Measurements from ENCODE around the gene MRPS9. TPM values are rescaled to one million over a fixed set of nuclear protein-coding genes. Genes with fewer than 3 reads are reported as not detected.

The MRPS9 gene
- total and polyA plus RNA-seq, 2 experiments from 2014 or later: 12.8 to 22.2 TPM

- Histone ChIP-seq H3K4me2 (ENCODE audit: unreplicated experiment) (no peak overlapping the region), H3K4me1 (ENCODE audit: insufficient read depth) (peaks cover 5% of the 10 kb centered on the region; the same call in 1 of the 2 replicates), H4K20me1 (ENCODE audit: insufficient read depth) (no peaks in the 10 kb centered on the region), H3K4me3 (no peak overlapping the region), H3K9ac (no peak overlapping the region), H3F3A (ENCODE audit: insufficient read depth) (no peaks in the 10 kb centered on the region), H3K36me3 (ENCODE audit: low read depth) (no peaks in the 10 kb centered on the region), H3K27ac (no peak overlapping the region), H3K79me2 (ENCODE audit: insufficient read depth) (no peaks in the 10 kb centered on the region), H3K9me3 (ENCODE audit: low read depth) (no peaks in the 10 kb centered on the region), H3K27me3 (replicated peaks; ENCODE audit: insufficient read depth) (peaks cover 49% of the 10 kb centered on the region), H3K9me2 (ENCODE audit: insufficient read depth) (no peaks in the 10 kb centered on the region), H2AFZ (no peak overlapping the region)
- no peak for DNase-seq
- TF ChIP-seq EZH2phosphoT487 (IDR thresholded peaks at IDR 0.05; ENCODE audit: insufficient read depth, low read depth) (no peak), EZH2 (IDR thresholded peaks at IDR 0.05; ENCODE audit: insufficient read depth, poor library complexity, severe bottlenecking) (no peak)
- WGBS, 2 experiments (ENCODE audit: low coverage in 1 of 2, low lambda C conversion rate in 2 of 2, missing lambda C conversion rate in 2 of 2): 54 to 84% methylated on average over 1 of the region's 1 CpG
- in situ Hi-C loops (cut with MboI): no loop called here
Observed at GRCh38 chr2:105140240-105140568, 102.3 kb downstream of the MRPS9 start.

DNA sequence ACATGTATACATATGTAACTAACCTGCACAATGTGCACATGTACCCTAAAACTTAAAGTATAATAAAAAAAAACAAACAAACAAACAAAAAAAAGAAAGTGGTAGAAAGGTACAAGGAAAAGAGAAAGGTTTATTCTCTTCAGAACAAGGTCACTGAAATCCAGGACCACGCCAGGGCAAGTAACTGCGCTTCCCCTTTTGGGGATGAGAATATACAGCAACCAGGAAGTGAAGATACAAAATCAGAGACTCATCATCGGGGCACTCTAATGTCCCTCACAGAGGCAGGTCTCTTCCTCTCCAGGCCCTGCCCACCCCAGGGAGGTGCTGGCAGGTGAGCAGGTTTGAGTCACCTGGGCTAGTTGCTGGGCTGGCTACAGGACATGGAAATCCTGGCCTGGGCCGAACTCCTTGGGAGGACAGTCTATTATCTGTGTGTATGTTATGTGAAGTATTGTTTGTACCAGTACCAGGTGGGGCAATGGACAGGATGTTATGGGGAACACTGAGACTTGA, 103.3 kb downstream of the MRPS9 start:
- Histone ChIP-seq H3K4me1 (ENCODE audit: insufficient read depth) (peaks cover 5% of the 10 kb centered on the region; the same call in 1 of the 2 replicates), H3K4me2 (ENCODE audit: unreplicated experiment) (no peak overlapping the region), H3K9ac (no peak overlapping the region), H3K27me3 (replicated peaks; ENCODE audit: insufficient read depth) (peaks cover 56% of the 10 kb centered on the region), H3K36me3 (ENCODE audit: low read depth) (no peaks in the 10 kb centered on the region), H4K20me1 (ENCODE audit: insufficient read depth) (no peaks in the 10 kb centered on the region), H3F3A (ENCODE audit: insufficient read depth) (no peaks in the 10 kb centered on the region), H3K9me3 (ENCODE audit: low read depth) (no peaks in the 10 kb centered on the region), H3K4me3 (no peak overlapping the region), H3K27ac (no peak overlapping the region), H3K79me2 (ENCODE audit: insufficient read depth) (no peaks in the 10 kb centered on the region), H2AFZ (no peak overlapping the region), H3K9me2 (ENCODE audit: insufficient read depth) (no peaks in the 10 kb centered on the region)
- in situ Hi-C loops (cut with MboI): no loop called here
- DNase-seq: no peak
- WGBS, 2 experiments (ENCODE audit: low coverage in 1 of 2, low lambda C conversion rate in 2 of 2, missing lambda C conversion rate in 2 of 2): 70 to 73% methylated on average over 4 of the region's 4 CpGs
- TF ChIP-seq EZH2phosphoT487 (IDR thresholded peaks at IDR 0.05; ENCODE audit: insufficient read depth, low read depth) (no peak), EZH2 (IDR thresholded peaks at IDR 0.05; ENCODE audit: insufficient read depth, poor library complexity, severe bottlenecking) (no peak)

DNA sequence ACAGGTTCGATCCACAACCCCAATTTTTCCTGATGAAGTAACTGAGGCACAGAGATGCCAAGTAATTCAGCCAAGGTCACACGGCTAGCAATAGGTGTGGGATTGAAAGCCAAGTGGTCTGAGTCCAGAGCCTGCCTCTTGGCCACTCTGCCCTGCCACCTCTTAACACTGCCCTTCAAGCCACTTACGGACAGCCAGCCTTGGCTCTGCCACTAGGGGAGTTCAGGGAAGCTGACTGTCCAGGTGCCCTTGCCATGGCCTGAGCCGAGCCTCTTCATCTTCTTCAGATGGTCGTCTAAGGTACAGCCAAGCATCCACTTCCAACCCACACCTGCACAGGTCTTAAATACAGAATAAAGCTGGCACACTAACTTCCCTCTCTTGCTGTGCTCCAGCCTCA, 104.4 kb downstream of the MRPS9 start:
- H3K36me3 ChIP-seq (ENCODE audit: low read depth): no peaks in the 10 kb centered on the region
- no peak for DNase-seq
- TF ChIP-seq EZH2phosphoT487 (IDR thresholded peaks at IDR 0.05; ENCODE audit: insufficient read depth, low read depth) (no peak), EZH2 (IDR thresholded peaks at IDR 0.05; ENCODE audit: insufficient read depth, poor library complexity, severe bottlenecking) (no peak)
- H3K9ac ChIP-seq: no peak overlapping the region
- in situ Hi-C loops (cut with MboI): no loop called here
- H4K20me1 ChIP-seq (ENCODE audit: insufficient read depth): no peaks in the 10 kb centered on the region
- H3K79me2 ChIP-seq (ENCODE audit: insufficient read depth): no peaks in the 10 kb centered on the region
- H2AFZ ChIP-seq: no peak overlapping the region
- H3K4me3 ChIP-seq: no peak overlapping the region
- no peak overlapping the region for H3K27ac ChIP-seq
- WGBS, 2 experiments (ENCODE audit: low coverage in 1 of 2, low lambda C conversion rate in 2 of 2, missing lambda C conversion rate in 2 of 2): 49 to 66% methylated on average over 5 of the region's 5 CpGs
- H3K4me1 ChIP-seq (ENCODE audit: insufficient read depth): peaks cover 5% of the 10 kb centered on the region; the same call in 1 of the 2 replicates
- no peak overlapping the region for H3K4me2 ChIP-seq (ENCODE audit: unreplicated experiment)
- no peaks in the 10 kb centered on the region for H3F3A ChIP-seq (ENCODE audit: insufficient read depth)
- no peaks in the 10 kb centered on the region for H3K9me2 ChIP-seq (ENCODE audit: insufficient read depth)
- H3K27me3 ChIP-seq (replicated peaks; ENCODE audit: insufficient read depth): peaks cover 52% of the 10 kb centered on the region
- H3K9me3 ChIP-seq (ENCODE audit: low read depth): no peaks in the 10 kb centered on the region

DNA sequence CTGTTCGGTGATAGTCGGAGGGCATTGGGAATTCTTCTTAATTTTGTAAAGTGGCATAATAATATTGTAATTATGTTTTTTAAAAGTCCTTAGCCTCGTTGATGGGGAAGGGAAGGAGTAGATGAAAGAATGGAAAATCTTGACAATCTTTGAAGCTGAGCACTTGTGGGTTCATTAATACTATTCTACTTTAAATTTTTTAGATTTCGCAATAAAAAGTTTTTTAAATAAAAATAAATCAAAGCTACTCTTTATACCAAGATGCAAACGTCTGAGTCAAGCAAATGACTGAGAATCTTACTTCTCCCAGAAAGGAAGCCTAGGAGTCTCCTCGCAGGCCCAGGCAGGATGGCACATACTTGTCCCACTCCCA, 105.2 kb downstream of the MRPS9 start:
- Histone ChIP-seq H4K20me1 (ENCODE audit: insufficient read depth) (no peaks in the 10 kb centered on the region), H3K27me3 (replicated peaks; ENCODE audit: insufficient read depth) (peaks cover 46% of the 10 kb centered on the region), H2AFZ (peak overlapping the region; percentile 62), H3K9me2 (ENCODE audit: insufficient read depth) (no peaks in the 10 kb centered on the region), H3K36me3 (ENCODE audit: low read depth) (no peaks in the 10 kb centered on the region), H3K4me3 (peak overlapping the region; percentile 63; the same call in 1 of the 2 replicates), H3K27ac (no peak overlapping the region), H3K4me2 (ENCODE audit: unreplicated experiment) (no peak overlapping the region), H3K79me2 (ENCODE audit: insufficient read depth) (no peaks in the 10 kb centered on the region), H3K4me1 (ENCODE audit: insufficient read depth) (peaks cover 5% of the 10 kb centered on the region; the same call in 1 of the 2 replicates), H3K9me3 (ENCODE audit: low read depth) (no peaks in the 10 kb centered on the region), H3F3A (ENCODE audit: insufficient read depth) (no peaks in the 10 kb centered on the region), H3K9ac (no peak overlapping the region)
- 11 to 12% methylated on average over 6 of the region's 6 CpGs for WGBS, 2 experiments (ENCODE audit: low coverage in 1 of 2, low lambda C conversion rate in 2 of 2, missing lambda C conversion rate in 2 of 2)
- no peak for TF ChIP-seq EZH2 (IDR thresholded peaks at IDR 0.05; ENCODE audit: insufficient read depth, poor library complexity, severe bottlenecking)
- TF ChIP-seq EZH2phosphoT487 (IDR thresholded peaks at IDR 0.05; ENCODE audit: insufficient read depth, low read depth): no peak
- in situ Hi-C loops (cut with MboI): no loop called here
- DNase-seq: no peak
